DND-41 (cell line): Measurements from ENCODE around the gene GRIN2A.

ENCODE experiments used
- ATAC-seq: fragments of 200-7000 bp; cut with Tn5 transposase; 3 replicates; pipeline ENCODE4 v1.9.1; 2021; ENCODE audit warnings: low read depth; ENCODE audit not compliant: insufficient read depth
- DNase-seq: peaks from one replicate; pipeline ENCODE4 v3.0.0-alpha.2; 2020
- H2AFZ ChIP-seq: 2 replicates; pipeline ENCODE4 v1.6.0; 2012; ENCODE audit warnings: low read depth, low read length
- H3K27ac ChIP-seq: 2 replicates; pipeline ENCODE4 v1.5.1; 2012; ENCODE audit warnings: low read length, inconsistent platforms
- H3K27me3 ChIP-seq: fragments of 200-600 bp; sonication (generic); 2 replicates; pipeline ENCODE4 v1.6.0; 2012; ENCODE audit warnings: low read length, mild to moderate bottlenecking, inconsistent platforms; ENCODE audit not compliant: insufficient read depth, poor library complexity
- H3K36me3 ChIP-seq: 2 replicates; pipeline ENCODE4 v1.5.1; 2012; ENCODE audit warnings: low read length, inconsistent platforms; ENCODE audit not compliant: insufficient read depth
- H3K4me1 ChIP-seq: 2 replicates; pipeline ENCODE4 v1.5.1; 2012; ENCODE audit warnings: mild to moderate bottlenecking, low read length; ENCODE audit not compliant: insufficient read depth
- H3K4me2 ChIP-seq: 2 replicates; pipeline ENCODE4 v1.6.0; 2012; ENCODE audit warnings: mild to moderate bottlenecking, moderate library complexity, low read length, inconsistent platforms; ENCODE audit not compliant: insufficient read depth
- H3K4me3 ChIP-seq, 2 experiments: fragments of 200-600 bp in 1 of 2; shearing (Covaris generic) in 1 of 2; 2 replicates each; pipeline ENCODE4 v1.5.1; 2012 to 2016; ENCODE audit warnings: inconsistent platforms in 2 of 2, low read length in 2 of 2, mild to moderate bottlenecking in 2 of 2, low read depth in 1 of 2, moderate library complexity in 1 of 2
- H3K79me2 ChIP-seq: 2 replicates; pipeline ENCODE4 v1.6.0; 2012; ENCODE audit warnings: low read length, inconsistent platforms; ENCODE audit not compliant: insufficient read depth
- H3K9ac ChIP-seq: 2 replicates; pipeline ENCODE4 v1.6.0; 2012; ENCODE audit warnings: low read depth, mild to moderate bottlenecking, inconsistent platforms, low read length, moderate library complexity
- H3K9me3 ChIP-seq: 2 replicates; pipeline ENCODE4 v1.5.1; 2012; ENCODE audit warnings: low read length, moderate library complexity, mild to moderate bottlenecking, inconsistent platforms; ENCODE audit not compliant: insufficient read depth, severe bottlenecking
- H4K20me1 ChIP-seq: 2 replicates; pipeline ENCODE4 v1.6.0; 2012; ENCODE audit warnings: low read length; ENCODE audit not compliant: insufficient read depth
- EZH2 ChIP-seq: IDR thresholded peaks from 3 replicates; pipeline ENCODE4 v1.6.1; 2012; ENCODE audit warnings: borderline replicate concordance, low read depth, mild to moderate bottlenecking, moderate library complexity, low read length, inconsistent platforms; ENCODE audit not compliant: severe bottlenecking
- TF ChIP-seq, protein P1 (sequence below): IDR thresholded peaks from 2 replicates; pipeline ENCODE4 v1.5.1; 2012; ENCODE audit warnings: borderline replicate concordance, low read length, moderate library complexity, mild to moderate bottlenecking; ENCODE audit not compliant: poor library complexity, severe bottlenecking; ENCODE audit errors: extremely low read depth

The GRIN2A gene

GRCh38 chr16:10028644-10029043 is 153.6 kb downstream of the GRIN2A start:
- ATAC-seq: no peak
- TF ChIP-seq, protein P1, sequence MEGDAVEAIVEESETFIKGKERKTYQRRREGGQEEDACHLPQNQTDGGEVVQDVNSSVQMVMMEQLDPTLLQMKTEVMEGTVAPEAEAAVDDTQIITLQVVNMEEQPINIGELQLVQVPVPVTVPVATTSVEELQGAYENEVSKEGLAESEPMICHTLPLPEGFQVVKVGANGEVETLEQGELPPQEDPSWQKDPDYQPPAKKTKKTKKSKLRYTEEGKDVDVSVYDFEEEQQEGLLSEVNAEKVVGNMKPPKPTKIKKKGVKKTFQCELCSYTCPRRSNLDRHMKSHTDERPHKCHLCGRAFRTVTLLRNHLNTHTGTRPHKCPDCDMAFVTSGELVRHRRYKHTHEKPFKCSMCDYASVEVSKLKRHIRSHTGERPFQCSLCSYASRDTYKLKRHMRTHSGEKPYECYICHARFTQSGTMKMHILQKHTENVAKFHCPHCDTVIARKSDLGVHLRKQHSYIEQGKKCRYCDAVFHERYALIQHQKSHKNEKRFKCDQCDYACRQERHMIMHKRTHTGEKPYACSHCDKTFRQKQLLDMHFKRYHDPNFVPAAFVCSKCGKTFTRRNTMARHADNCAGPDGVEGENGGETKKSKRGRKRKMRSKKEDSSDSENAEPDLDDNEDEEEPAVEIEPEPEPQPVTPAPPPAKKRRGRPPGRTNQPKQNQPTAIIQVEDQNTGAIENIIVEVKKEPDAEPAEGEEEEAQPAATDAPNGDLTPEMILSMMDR: no peak
- no peak for TF ChIP-seq EZH2
- H3K4me2 ChIP-seq: no peak overlapping the region
- no peaks in the 10 kb centered on the region for H3K4me1 ChIP-seq
- H4K20me1 ChIP-seq: no peaks in the 10 kb centered on the region
- no peak overlapping the region for H3K9ac ChIP-seq
- no peak overlapping the region for H2AFZ ChIP-seq
- peaks cover 3% of the 10 kb centered on the region for H3K27me3 ChIP-seq
- no peak for DNase-seq
- H3K27ac ChIP-seq: no peak overlapping the region
- H3K4me3 ChIP-seq: no peak overlapping the region
- no peaks in the 10 kb centered on the region for H3K9me3 ChIP-seq
- H3K79me2 ChIP-seq: no peaks in the 10 kb centered on the region
- no peaks in the 10 kb centered on the region for H3K36me3 ChIP-seq

DNA sequence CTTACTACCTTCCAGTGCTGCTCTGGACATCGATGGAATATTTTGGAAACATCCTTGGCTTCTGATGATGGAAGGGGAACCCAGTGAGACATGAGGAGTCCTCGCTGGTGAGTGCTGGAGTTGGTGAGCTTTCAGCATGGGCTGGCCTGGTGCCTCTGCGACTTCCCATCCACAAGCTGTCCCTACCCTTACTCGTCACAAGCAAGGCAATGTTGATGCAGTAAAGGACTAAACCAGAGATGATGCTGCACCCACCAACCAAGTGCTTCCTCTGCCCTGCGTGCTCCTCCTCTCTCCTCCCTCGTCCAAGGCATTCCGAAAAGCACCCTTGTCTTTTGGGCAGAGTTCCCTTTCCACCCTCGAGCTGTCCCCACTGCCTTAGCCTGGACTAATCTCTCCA is 154.7 kb downstream of the GRIN2A start:
- no peaks in the 10 kb centered on the region for H3K9me3 ChIP-seq
- DNase-seq (no peak), ATAC-seq (no peak)
- no peaks in the 10 kb centered on the region for H3K36me3 ChIP-seq
- H3K79me2 ChIP-seq: no peaks in the 10 kb centered on the region
- H3K9ac ChIP-seq: no peak overlapping the region
- H3K4me2 ChIP-seq: no peak overlapping the region
- no peaks in the 10 kb centered on the region for H4K20me1 ChIP-seq
- H3K27ac ChIP-seq: no peak overlapping the region
- no peak overlapping the region for H2AFZ ChIP-seq
- H3K4me3 ChIP-seq: no peak overlapping the region
- H3K4me1 ChIP-seq: no peaks in the 10 kb centered on the region
- TF ChIP-seq, protein P1: no peak
- no peak for TF ChIP-seq EZH2
- H3K27me3 ChIP-seq: peaks cover 3% of the 10 kb centered on the region

- Histone ChIP-seq H3K4me1 (no peaks in the 10 kb centered on the region), H3K27me3 (peaks cover 3% of the 10 kb centered on the region)
Measured at GRCh38 chr16:10026593-10026992, 155.6 kb downstream of the GRIN2A start.

GRCh38 chr16:10022098-10022497 is 160.1 kb downstream of the GRIN2A start:
- Histone ChIP-seq H3K27me3 (no peaks in the 10 kb centered on the region), H3K9ac (no peak overlapping the region), H3K9me3 (no peaks in the 10 kb centered on the region), H3K4me1 (no peaks in the 10 kb centered on the region), H3K36me3 (no peaks in the 10 kb centered on the region), H4K20me1 (no peaks in the 10 kb centered on the region), H3K4me3 (no peak overlapping the region), H3K27ac (no peak overlapping the region), H2AFZ (no peak overlapping the region), H3K79me2 (no peaks in the 10 kb centered on the region), H3K4me2 (no peak overlapping the region)
- ATAC-seq: no peak
- DNase-seq: no peak
- TF ChIP-seq, protein P1: no peak
- TF ChIP-seq EZH2: no peak

More at GRCh38 chr16:10026593-10026992, 155.6 kb downstream of the GRIN2A start:
- Histone ChIP-seq H3K27ac (no peak overlapping the region), H3K9ac (no peak overlapping the region), H3K36me3 (no peaks in the 10 kb centered on the region), H2AFZ (no peak overlapping the region), H3K79me2 (no peaks in the 10 kb centered on the region), H3K4me3 (no peak overlapping the region), H3K4me2 (no peak overlapping the region), H3K9me3 (no peaks in the 10 kb centered on the region), H4K20me1 (no peaks in the 10 kb centered on the region)
- ATAC-seq (no peak), DNase-seq (no peak)
- TF ChIP-seq, protein P1: no peak
